Calu3 (cell line): ENCODE data around the gene RGS12. TPM values are rescaled to one million over a fixed set of nuclear protein-coding genes. Genes with fewer than 3 reads are reported as not detected.

ENCODE experiments used
- BruUV-seq: library from RNA; stranded (reverse); fragments of 400-500 nt; replicated peaks from 2 replicates; lab custom pipeline; 2021; lab: Mats Ljungman, UMichigan
- CTCF ChIA-PET: fragments of 300-600 bp; sonication (Branson Sonifier 250); formaldehyde crosslinking; loops from one replicate; lab custom pipeline; 2022; ENCODE audit warnings: antibody characterized with exemption; lab: Charles Lee
- DNase-seq: peaks from one replicate; pipeline ENCODE4 v3.0.0; 2022
- H3K27ac Mint-ChIP-seq: one replicate; pipeline ENCODE4 v1.8.0; 2022; ENCODE audit warnings: mixed read lengths; ENCODE audit not compliant: unreplicated experiment
- H3K27me3 Mint-ChIP-seq: one replicate; pipeline ENCODE4 v1.8.0; 2022; ENCODE audit warnings: mixed read lengths; ENCODE audit not compliant: unreplicated experiment
- H3K36me3 Mint-ChIP-seq: one replicate; pipeline ENCODE4 v1.8.0; 2022; ENCODE audit warnings: mild to moderate bottlenecking, moderate library complexity, mixed read lengths; ENCODE audit not compliant: insufficient read depth, unreplicated experiment
- H3K4me1 Mint-ChIP-seq: one replicate; pipeline ENCODE4 v1.8.0; 2022; ENCODE audit warnings: mild to moderate bottlenecking, low read depth, mixed read lengths; ENCODE audit not compliant: unreplicated experiment
- H3K4me3 Mint-ChIP-seq: one replicate; pipeline ENCODE4 v1.8.0; 2022; ENCODE audit warnings: mild to moderate bottlenecking, low read depth, moderate library complexity, mixed read lengths; ENCODE audit not compliant: unreplicated experiment
- H3K9me3 Mint-ChIP-seq: one replicate; pipeline ENCODE4 v1.8.0; 2022; ENCODE audit warnings: low read depth, mixed read lengths; ENCODE audit not compliant: unreplicated experiment
- CTCF ChIP-seq: fragments of 200-600 bp; IDR thresholded peaks from one replicate; pipeline ENCODE4 v1.8.0; 2022; ENCODE audit warnings: antibody characterized with exemption; ENCODE audit not compliant: unreplicated experiment
- intact Hi-C: fragments of 100-400 bp; cut with micrococcal nuclease; formaldehyde crosslinking; loops from one replicate; pipeline ENCODE4 v1.10.0; 2022; ENCODE audit not compliant: unreplicated experiment
- total RNA-seq: library from RNA; stranded (reverse); gene quantifications from 2 replicates; pipeline ENCODE4 v1.2.3, GENCODE V29; 2022

The RGS12 gene
- total RNA-seq, 1 experiment from 2014 or later = 13.9 TPM

- intact Hi-C loops = no loop called here
- Mint-ChIP-seq H3K27me3 (peaks cover 11% of the 10 kb centered on the region), H3K9me3 (no peaks in the 10 kb centered on the region), H3K4me3 (peak overlapping the region; percentile 81), H3K36me3 (peaks cover 18% of the 10 kb centered on the region), H3K4me1 (peaks cover 20% of the 10 kb centered on the region), H3K27ac (peak overlapping the region; percentile 57)
- CTCF ChIA-PET = interaction anchor here (1.1 kb wide), 1 partner anchor 88 kb away, joined by 4 read pairs; no protein-coding TSS in a partner anchor
- no peak for TF ChIP-seq CTCF
- BruUV-seq = TSS peak; percentile 37
- peak; percentile 35 for DNase-seq
Observed at GRCh38 chr4:3291411-3291968, 1.3 kb upstream of the RGS12 start.

DNA sequence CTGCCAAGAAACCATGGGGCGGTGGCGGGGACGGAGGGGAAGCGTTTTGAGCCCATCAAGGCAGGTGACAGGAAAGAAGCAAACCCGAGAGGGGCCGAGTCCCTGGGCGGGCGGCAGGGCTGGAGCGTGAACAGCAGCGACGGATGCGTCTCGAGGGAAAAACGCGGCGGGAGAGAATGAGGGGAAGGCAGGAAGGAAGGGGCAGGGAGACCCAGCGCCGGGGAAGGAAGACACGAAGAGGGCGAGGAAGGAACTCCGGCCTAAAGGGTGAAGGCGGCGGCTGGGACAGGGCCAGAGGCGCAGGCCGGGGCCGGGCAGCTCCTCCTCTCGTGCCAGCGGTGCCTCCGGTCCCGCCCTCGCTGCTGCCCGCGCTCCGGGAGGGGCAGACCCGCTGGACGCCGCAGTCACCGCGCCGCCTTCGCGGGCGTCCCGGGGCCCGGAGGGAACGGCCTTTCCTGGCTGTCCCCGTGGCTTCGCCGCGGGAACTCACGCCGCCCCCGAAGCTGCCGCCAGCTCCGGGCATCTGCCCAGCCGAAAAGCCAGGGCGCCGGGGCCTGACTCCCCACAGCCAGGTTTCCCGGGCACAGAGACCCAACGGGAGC lies 751 bp upstream of the RGS12 start:
- TF ChIP-seq CTCF = no peak
- Mint-ChIP-seq H3K27ac (peak overlapping the region; percentile 57), H3K4me1 (peaks cover 20% of the 10 kb centered on the region), H3K27me3 (peaks cover 5% of the 10 kb centered on the region), H3K36me3 (peaks cover 16% of the 10 kb centered on the region), H3K4me3 (peak overlapping the region; percentile 81), H3K9me3 (no peaks in the 10 kb centered on the region)
- intact Hi-C loops = no loop called here
- BruUV-seq = no TSS peak
- peak; percentile 60 for DNase-seq
- CTCF ChIA-PET = interaction anchor here (1.1 kb wide), 1 partner anchor 89 kb away, joined by 4 read pairs; no protein-coding TSS in a partner anchor

GRCh38 chr4:3293401-3294391 lies 875 bp downstream of the RGS12 start:
- peak overlapping the region; percentile 94 for H3K4me3 Mint-ChIP-seq
- intact Hi-C loops = no loop called here
- CTCF ChIA-PET = no interaction called here
- no TSS peak for BruUV-seq
- H3K9me3 Mint-ChIP-seq = peaks cover 3% of the 10 kb centered on the region
- no peak for TF ChIP-seq CTCF
- peaks cover 16% of the 10 kb centered on the region for H3K36me3 Mint-ChIP-seq
- DNase-seq = no peak
- H3K27ac Mint-ChIP-seq = peak overlapping the region; percentile 75
- H3K27me3 Mint-ChIP-seq = no peaks in the 10 kb centered on the region
- H3K4me1 Mint-ChIP-seq = peaks cover 20% of the 10 kb centered on the region

DNA sequence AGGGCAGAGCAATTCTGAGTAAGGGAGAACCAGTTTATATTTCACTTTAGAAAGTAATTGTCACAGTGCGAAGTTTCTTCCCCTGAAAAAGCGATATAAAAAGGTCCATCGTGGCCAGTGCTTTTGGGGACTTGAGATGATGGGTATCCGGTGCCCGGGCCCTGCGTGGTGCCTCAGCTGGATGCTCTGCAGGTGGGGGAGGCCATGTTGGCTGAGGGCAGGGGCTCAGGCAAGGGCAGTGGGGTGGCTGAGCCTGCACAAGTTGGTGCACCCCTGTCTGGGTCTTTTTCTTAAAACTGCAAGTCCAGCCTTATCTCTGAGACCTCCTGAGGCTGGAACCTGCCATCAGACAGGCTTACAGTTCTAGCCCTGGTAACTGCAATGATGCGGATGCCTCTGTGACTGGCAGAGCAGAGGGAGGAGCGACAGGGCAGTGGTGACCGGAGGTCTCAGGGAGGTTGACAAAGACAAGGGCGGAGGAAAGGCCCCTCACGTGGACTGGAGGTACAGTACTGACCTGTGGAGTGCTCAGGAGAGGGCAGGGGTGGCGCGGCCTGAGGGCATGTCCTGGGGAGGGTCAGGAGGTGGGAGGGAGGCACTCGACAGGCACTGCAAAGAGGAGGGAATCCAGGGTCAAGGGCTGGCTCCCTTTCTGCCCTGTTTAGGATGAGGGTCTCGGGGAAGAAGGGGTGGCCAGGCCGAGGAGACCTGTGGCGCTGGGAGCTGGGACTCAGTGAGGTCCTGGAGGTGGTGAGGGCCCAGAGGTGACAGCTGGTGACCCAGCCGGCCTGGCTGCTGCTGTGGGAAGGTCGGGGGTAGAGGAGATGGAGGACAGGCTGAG lies 1.8 kb downstream of the RGS12 start:
- H3K4me1 Mint-ChIP-seq = peaks cover 20% of the 10 kb centered on the region
- CTCF ChIA-PET = no interaction called here
- intact Hi-C loops = no loop called here
- no peaks in the 10 kb centered on the region for H3K27me3 Mint-ChIP-seq
- no peak for TF ChIP-seq CTCF
- H3K27ac Mint-ChIP-seq = no peak overlapping the region
- H3K9me3 Mint-ChIP-seq = peaks cover 3% of the 10 kb centered on the region
- no peak for DNase-seq
- BruUV-seq = no TSS peak
- peaks cover 16% of the 10 kb centered on the region for H3K36me3 Mint-ChIP-seq
- H3K4me3 Mint-ChIP-seq = no peak overlapping the region
